Embryonic facial prominence (tissue), 1 donor: ENCODE data around the gene MCMBP.
A peak's percentile ranks its signal among the peaks of the same experiment; 100 is the strongest.
"Not testable (repeated sequence)": the region's sequence is repeated elsewhere in the genome, so short reads cannot be mapped to it uniquely, and the experiment has no call there.

ENCODE experiments used
- DNase-seq: peaks from one replicate; pipeline ENCODE4 v3.0.0-alpha.2; 2016; ENCODE audit errors: extremely low spot score

The MCMBP gene

DNA sequence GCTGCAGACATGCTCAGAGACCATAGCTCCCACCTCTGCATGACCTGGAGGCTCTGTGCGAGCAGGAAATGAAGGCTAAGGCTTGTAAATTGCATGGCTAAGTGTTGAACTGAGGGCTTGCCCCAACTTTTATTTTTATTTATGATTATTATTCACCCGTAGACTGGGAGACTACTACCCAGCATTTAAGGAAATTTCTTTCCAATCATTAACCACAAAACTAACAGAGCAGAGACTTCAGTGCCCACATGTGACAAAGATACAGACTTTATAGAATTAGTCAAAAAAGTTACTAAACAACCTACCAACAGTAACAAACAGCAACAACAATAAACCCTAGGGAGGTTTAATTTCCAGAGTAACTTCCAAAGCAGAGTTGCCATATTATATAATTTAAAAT lies 39.7 kb downstream of the MCMBP start:
- DNase-seq: no peak

DNA sequence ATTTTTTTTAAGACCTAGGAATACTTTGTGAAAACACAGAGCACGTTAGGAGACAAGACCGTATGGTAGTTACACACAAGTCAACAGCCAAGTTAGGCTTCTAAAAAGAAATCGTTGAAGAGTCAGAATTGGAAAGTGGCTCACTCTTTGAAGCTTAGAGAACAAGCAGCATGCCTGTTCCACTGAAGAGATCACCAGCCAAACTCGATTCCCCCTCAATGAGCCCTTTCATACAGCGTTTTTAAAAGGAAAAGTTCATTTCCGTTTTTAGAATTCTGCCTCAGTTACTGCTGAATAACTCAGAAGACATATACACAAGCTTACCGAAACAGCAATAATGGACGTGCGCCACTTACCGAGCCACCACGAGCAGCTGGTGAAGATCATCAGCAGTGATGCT lies 41.0 kb downstream of the MCMBP start:
- no peak for DNase-seq

DNA sequence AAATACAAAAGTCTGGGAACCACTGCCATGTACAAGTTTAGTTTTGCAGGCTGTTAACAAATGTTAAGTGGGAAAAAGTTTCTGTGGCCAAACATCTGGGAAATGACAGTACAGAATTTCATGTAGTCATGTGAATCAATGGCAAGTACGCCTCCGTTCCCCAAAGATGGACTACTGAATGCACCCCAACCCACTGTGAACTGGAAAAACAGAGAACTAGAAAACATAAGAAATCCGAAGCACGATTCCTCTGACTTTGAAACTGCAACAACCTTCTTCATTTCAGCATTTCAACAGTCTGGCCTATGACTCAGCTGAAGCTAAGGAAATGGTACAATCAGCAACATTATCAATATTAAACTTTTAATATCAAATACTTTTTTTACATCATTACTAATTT lies 41.8 kb downstream of the MCMBP start:
- DNase-seq: no peak

DNA sequence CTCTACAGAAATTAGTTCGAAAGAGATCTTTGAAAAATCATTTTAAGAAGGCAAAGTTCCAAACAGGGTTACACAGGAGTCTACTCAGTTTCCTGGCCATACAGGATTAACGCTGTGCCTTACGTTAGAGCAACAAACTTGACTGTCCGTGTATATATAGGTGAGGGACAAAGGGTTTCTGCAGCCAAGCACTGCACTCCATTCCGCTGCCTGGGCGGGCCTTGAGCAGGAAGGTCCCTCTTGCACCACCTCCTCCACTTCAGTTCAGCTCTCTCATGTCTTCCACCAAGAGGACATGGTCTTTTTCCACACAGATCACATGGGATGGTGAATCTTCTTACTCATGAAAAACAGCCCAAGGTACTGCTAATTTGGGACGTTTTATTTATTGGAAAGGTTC lies 43.2 kb downstream of the MCMBP start:
- no peak for DNase-seq

DNA sequence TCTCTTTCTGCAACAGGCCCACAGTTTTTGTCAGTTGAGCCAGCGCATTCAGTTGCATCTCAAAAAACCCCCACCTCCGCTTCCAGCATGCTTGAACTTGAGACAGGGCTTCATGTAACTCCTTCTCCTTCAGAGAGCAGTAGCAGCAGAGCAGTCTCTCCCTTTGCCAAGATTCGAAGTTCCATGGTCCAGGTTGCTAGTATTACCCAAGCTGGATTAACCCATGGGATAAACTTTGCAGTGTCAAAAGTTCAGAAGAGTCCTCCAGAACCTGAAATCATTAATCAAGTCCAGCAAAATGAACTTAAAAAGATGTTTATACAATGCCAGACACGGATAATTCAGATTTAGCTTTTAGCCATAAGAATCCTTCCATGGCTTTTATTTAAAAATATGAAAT lies 45.2 kb downstream of the MCMBP start:
- DNase-seq: no peak

DNA sequence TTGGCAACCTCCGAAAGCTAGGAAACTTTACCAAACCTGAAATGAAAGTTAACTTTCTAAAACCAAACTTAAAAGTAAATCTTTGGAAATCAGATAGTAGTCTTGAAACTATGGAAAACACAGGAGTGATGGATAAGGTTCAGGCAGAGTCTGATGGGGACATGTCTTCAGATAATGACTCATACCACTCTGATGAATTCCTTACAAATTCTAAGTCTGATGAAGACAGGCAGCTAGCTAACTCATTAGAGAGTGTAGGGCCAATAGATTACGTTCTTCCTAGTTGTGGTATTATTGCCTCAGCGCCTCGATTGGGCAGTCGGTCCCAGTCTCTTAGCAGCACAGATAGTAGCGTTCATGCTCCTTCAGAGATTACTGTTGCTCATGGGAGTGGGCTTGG lies 45.9 kb downstream of the MCMBP start:
- DNase-seq: no peak

DNA sequence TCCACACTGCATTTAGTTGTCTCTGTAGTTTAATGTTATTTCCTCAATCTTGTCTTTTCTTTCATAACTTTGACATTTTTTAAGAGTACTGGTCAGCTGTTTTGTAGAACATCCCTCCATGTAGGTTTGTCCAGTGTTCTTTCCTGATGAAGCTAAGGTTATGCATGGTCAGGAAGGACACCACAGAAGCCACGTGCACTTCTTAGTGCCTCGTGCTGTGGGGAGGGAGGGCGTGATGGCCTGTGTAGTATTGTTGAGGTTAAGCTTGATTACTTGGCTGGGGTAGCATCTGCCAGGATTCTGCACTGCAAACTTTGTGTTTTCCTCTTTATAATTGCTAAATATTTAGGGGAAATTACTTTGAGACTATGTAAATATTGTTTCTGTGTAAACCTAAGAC lies 48.3 kb downstream of the MCMBP start:
- no peak for DNase-seq

DNA sequence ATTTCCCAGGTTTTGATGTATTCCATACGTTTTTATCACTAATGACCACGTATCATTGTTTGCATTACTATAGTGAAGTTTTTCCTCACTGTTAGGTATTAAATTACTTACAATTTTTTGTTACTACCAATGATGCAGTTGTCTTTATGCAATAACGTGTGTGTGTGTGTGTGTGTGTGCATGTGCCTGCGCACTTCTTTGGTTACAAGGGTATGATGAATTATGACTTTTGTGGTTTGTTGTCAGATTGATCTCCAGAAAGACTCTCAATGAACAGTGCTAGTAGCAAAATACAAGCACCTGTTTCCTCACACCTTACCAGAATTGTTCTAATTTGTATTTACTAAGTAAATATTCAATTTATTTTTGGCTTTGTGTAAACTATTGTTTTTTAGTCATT lies 51.5 kb downstream of the MCMBP start:
- no peak for DNase-seq

DNA sequence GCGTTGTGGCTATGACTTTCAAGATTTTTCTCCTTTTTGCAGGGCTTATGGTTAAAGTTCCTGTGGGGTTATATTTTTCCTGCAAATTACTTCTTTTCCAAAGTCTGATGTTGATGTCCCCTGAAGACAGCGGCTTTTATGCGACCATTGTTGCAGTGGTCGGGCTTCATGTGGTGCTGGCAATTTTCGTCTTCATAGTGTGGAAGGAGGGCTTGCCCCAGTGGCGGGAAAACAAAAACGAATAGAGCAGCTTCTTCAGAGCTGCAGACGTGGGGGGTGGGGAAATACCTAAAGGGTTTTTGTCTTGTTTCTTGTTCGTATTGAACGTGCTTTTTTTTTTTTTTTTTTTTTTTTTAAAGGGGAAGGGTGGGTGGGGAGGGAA lies 53.8 kb downstream of the MCMBP start:
- DNase-seq: peak; percentile 25

DNA sequence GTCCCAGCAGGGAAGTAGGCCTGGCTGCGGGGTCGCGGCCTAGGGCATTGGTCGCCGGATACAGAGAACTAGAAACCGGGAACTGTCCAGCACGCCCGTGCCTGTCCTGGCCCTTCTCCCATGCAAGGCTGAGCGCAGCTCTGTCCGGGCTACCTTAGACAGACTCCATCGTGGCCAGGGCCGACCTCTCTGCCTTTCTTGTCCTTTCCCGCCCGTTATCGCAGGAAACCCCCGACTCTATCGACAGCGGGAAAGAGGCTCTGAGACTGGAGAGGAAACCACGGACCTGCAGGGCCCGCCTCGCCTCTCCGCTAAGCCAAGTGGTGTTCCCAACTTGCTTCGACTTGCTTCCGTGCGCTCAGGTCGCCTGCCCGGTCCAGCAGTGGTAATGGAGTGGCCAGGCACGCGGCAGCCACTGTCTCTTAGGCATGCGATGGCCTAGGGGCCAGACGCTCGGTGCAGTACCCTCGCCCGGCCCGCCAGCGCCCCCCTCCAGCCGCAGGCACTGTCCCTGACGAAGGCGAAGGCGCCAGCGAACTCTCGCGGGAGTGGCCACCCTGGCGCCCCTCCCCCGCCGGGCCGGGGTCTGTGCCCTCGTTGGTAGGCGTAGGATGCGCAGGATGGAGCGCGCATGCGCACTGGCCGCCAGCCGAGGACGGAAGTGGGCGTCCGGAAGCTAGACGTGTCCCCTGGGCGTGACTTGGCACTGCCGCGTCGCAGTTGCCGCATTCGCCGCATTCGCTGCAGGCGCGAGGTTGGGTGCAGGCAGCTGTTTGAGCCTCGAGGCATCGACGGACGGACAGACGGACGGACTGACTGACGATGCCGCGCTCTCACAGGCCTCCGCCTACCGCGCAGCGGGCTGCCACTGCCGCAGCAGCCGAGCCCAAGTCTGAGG lies 54.4 kb downstream of the MCMBP start:
- peak; percentile 57 for DNase-seq

DNA sequence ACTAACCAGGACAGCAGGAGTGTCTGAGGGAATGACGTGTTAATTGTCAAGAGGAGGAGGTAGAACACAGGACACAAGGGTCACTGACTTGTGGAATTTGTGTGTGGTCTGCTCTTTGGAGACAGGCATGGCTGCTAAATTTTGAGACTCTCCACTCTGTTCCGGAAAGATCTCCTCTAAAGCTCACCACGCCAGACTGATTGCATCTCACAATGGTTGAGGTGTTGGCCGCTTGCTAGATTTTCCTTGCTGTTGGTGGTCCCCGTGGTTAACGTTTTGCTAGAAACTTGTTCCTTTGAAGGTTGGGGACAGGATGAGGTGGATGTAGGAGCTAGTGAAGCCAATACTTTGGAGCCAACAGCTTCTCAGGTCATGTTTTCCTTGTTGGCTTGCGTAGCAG lies 57.0 kb downstream of the MCMBP start:
- DNase-seq: no peak

DNA sequence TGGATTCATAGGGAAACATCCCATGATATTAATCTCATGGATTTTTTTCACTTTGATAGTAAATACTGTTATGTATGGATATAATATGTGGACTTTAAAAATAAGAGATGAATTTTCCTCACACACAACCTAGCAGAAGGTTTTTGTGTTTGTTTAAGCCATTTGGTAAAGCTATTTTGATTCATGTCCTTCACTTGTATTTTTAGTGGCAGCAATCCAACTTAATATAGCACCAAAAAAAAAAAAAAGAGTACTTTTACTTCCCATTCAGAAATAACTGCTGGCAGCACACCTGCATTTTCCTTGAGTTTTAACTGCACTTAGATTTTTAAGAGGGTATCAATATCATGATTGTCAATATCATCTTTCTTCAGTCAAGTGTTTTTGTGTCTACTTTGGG lies 60.0 kb downstream of the MCMBP start:
- no peak for DNase-seq

DNA sequence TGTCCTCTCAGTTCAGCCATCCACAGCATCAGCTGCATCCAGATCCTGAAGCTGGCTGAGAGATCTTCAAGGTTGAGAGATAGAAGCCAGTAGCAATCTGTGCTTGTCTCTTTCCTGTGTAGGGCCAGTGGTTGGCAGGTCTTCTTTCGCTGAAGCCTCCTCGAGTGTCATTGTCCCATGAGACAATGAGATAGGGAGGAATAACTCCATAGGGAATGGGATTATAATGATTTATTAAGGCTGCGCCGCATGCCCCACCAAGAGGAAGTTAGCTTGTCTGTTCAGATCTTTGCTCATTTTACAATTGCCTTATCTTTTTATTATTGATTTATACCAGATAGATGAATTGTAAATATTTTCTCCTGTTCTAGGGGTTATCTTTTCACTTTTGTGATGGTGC lies 61.5 kb downstream of the MCMBP start:
- DNase-seq: no peak

DNA sequence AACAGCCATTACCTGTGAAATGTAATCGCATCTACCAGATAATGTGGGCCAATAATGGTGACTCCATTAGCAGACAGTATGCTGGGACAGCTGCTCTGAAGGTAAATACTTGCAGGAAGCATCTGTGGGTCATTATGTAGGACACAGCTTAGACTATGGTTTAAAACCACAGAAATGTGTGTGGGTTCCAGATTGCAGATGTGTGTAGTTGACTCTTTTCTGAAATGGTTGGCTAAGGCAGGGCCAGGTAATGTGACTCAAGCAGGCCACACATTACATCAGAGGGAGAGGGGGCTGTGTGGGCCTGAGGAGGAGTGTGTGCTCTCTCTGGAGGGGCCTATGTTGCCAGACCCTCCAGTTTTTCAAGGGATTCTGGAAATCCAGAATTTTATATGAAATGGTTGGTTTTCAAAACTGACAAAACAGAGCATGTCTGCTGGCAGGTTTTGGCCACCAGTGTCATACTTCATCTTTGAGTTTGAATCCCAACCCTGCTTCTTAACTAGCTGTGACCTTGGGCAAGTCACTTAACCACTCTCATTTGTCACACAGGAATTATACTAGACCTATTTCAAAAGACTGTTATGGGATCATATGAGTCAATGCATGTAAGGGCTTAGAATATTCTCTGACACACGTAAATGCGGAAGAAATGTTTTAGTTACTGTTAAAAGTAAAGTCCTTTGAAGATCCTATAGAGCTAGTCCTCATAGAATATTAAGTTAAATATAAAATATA lies 64.5 kb downstream of the MCMBP start:
- DNase-seq: no peak

DNA sequence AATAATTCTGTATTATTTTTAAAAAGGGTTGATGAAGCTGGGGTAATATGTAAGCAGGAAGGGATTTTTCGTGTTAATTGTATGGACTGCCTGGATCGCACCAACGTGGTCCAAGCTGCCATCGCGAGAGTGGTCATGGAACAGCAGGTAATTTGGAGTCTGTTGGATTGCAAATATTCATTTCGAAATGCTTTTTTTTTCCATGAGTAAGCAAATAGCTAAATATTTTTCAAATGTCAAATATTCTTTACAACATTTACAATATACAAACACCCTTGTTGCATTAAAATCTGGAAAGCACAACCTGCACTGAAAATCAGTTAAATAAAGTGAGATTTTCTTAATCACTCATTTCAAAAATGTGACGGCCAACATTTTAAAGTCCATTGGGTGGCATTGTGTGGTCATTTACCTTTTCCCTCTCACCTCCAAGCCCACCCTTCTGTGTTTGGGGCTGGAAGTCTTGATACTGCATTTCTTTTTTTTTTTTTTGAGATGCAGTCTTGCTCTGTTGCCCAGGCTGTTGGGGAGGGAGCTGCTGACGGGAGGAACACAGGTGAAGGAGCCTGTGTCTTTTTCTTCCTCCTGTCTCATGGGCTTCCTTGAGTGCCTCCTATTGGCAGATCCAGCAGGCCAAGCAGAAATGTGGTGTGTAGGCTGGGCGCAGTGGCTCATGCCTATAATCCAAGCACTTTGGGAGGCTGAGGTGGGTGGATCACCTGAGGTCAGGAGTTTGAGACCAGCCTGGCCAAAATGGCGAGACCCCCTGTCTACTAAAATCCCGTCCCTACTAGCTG lies 66.1 kb downstream of the MCMBP start:
- DNase-seq: no peak

DNA sequence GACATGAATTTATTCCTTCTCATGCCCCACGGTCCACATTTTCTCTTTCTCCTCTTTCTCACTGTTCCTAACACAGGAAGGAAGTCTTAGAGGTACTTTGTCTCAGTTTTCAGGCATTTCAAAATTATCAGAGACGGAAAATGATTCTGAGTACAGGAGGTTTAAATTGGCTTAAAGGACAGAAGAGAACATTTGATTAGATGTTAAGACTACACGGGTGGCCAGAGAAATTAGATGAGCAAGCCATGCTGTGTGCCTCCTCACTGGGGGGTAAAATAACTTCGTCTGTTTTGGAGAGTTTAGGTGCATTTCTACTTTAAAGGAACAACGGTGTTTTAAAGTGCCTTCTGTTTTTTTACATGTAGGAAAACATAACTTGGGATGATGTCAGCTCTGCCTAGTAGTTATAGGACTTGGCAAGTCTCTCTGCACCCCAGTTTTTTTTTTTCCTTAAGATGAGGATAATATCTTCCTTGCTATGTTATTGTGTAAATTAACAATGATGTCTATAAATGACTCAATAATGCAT lies 66.9 kb downstream of the MCMBP start:
- DNase-seq: no peak

DNA sequence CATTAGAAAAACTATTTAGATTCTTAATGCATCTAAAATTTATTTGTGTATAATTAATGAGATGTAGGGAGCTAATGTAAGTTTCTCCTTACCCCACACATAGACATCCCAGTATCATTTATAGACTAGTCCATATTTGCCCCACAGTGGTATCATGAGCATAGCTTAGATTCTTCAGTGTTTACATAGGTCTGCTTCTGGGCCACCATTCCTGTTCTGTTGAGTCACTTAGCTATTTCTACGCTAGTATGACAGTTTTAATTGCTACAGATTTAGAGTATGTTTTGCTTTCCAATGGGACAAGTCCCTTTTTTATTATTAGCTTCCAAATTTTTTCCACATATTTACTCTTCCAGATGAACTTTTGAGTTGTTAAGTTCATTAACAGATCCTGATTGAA lies 69.4 kb downstream of the MCMBP start:
- no peak for DNase-seq

DNA sequence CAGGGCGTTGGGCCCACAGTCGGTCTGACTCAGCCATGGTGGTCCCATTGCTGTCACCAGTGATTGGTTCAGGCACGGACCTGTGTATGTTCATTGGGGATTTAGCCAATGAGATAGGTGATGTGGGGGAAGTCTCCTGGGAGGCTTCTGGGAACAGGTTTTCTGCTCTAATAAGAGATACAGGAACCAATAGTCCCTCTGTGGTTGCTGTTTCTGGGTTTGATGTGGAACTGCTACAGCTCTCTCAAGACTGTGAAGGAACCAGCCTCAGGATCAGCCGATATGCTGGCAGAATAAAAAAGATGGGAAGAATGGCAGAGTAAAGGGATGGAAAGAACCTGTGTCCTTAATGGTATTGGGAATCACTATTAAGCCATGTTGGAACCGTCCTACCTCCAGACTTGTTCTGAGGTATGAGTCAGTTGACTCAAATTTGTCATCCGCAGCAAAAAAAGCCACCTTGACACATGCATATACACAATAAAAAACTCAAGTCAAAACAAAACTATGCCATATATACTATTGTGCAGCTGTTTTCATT lies 70.6 kb downstream of the MCMBP start:
- no peak for DNase-seq

DNA sequence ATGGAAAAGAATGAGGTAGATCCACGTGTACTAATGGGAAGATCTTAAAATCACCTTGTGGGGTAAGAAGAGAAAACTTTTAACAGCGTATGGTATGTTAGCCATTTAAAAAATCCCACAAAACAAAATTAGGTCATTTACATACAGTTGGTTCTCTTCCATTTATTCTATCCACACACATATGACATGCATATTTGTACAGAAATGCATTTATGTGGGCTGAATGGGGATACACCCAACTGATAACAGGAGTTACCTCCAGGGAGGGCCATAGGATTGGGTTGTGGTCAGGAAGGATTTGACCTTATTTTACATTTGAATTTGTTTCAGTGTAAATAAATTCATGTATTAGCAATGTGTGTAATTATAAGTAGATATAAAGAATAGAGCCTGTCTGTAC lies 71.5 kb downstream of the MCMBP start:
- no peak for DNase-seq

DNA sequence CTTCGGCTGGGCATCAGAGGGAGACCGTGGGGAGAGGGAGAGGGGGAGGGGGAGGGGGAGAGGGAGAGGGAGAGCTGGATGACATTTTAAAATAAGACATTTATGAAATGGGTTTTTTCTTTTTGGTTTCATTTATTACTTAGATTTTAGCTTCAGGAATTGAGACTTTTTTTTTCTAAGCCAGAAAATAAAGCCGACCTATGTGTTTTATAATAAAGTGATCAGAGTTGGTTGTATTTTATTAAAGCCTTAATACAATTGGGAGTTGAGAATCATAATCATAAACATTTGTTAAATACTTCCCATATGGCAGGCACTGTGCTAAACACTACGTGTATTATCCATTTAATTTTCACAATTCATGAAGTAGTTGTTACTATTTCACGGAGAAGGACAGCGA lies 76.6 kb downstream of the MCMBP start:
- no peak for DNase-seq

DNA sequence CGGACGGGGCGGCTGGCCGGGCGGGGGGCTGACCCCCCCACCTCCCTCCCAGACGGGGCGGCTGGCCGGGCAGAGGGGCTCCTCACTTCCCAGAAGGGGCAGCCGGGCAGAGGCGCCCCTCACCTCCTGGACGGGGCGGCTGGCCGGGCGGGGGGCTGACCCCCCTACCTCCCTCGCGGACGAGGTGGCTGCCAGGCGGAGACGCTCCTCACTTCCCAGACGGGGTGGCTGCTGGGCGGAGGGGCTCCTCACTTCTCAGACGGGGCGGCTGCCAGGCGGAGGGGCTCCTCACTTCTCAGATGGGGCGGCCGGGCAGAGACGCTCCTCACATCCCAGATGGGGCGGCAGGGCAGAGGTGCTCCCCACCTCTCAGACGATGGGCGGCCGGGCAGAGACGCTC lies 77.5 kb downstream of the MCMBP start:
- not testable (repeated sequence) for DNase-seq
